ENCODE data around the gene SPATA1.

GRCh38 chr1:84583648-84584047 lies 77.5 kb downstream of the SPATA1 start:
- TF ChIP-seq, protein P1, sequence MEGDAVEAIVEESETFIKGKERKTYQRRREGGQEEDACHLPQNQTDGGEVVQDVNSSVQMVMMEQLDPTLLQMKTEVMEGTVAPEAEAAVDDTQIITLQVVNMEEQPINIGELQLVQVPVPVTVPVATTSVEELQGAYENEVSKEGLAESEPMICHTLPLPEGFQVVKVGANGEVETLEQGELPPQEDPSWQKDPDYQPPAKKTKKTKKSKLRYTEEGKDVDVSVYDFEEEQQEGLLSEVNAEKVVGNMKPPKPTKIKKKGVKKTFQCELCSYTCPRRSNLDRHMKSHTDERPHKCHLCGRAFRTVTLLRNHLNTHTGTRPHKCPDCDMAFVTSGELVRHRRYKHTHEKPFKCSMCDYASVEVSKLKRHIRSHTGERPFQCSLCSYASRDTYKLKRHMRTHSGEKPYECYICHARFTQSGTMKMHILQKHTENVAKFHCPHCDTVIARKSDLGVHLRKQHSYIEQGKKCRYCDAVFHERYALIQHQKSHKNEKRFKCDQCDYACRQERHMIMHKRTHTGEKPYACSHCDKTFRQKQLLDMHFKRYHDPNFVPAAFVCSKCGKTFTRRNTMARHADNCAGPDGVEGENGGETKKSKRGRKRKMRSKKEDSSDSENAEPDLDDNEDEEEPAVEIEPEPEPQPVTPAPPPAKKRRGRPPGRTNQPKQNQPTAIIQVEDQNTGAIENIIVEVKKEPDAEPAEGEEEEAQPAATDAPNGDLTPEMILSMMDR (IDR thresholded peaks at IDR 0.05): no peak
- TF ChIP-seq POLR2A (IDR thresholded peaks at IDR 0.05): no peak

All from lower leg skin (tissue), 3 donors.